NCI-H187 treated with DMSO at 0.1 percent for 48 hours (cell line): Measurements from ENCODE around the gene KCNH1.

Experiments used
- DNase-seq: peaks from one replicate; lab custom pipeline; 2025; lab: John Stamatoyannopoulos, UW

The KCNH1 gene

DNA sequence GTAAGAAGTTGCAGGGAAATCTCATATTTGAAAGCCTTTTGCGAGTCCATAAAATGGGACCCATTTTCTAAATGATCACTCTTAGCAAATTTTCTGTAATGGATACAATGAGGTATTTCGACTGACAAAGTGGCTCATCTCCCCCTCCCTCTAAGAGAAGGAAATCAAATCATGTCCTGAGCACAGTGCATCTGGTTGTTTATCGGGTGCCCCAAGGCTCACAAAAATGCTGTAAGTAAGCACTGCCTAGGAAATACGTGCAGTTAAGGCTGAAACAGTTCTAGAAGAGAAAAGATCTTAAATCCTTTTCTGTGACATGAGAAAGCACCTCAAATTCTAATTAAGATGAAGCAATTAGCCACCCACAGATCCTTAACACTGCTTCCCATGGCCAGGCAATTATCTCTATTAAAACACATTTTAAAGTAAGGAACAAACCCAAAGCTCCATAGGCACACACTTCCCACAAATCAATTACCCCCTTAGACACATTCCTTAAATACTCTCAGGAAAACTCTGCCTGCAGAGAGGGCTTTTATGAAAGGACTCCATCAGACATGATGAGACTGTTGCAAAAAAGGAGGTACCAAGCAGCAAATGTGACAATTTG is 216.3 kb downstream of the KCNH1 start:
- no peak for DNase-seq

DNA sequence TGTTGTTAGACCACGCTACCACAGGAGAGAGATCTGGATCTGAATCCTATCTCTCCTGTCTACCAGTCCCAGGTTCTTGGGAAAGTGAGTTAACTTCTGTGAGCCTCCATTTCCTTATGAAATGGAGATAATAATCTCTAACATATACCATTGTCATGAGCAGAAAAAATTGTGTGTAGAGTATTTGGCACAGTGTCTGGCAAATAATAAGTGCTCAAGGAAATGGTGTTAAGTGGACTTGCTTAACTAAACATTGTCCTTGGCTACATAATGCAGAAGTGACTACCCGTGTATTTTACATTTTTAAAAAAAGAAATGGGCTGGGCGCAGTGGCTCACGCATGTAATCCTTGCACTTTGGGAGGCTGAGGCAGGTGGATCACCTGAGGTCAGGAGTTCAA is 217.4 kb downstream of the KCNH1 start:
- DNase-seq, result no peak

DNA sequence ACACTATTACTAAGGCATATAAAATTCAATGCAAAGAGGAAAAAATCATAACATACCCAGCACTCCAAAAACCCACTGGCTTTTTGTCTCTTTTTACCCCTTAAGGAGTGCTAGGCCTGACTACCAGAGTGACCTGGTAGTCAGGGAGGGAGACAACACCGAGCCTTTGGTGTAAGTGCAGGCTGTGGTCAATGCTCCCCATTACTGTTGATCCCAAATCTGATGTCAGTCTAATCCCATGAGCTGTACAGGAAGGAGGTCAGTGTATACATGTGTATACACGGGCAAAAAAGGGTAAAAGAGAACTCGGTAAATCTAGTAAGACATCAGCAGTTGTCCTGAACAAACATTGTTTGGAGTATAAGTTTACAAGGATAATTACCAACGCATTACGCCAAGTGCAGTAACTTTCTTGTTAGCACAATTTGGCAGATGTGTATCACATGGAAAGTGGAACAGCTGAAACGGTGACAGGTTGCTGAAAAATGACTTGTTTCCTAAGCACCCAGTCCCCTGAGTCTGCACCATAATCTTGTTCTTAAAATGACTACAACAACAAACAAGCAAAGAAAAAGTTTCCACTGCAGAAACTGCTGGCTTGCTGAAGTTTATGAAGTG is 217.9 kb downstream of the KCNH1 start:
- no peak for DNase-seq

DNA sequence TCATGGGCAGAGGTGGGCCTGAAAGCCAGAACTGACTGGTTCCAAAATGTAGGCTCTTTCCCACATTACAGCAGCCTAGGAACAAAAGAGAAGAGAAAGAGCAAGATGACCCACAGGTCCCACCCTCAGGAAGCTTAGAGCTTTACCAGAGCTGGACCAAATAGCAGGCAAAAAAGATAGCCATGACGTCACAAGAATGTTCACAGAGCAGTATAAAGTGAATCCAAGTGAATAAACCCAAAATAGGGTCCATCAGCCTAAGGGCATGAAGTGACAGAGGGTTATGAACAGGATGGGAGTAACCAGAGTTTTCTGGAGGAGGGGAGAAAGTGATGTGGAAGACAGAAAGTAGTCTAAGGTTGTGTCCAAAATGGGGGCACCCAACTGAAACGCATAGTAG is 221.2 kb downstream of the KCNH1 start:
- DNase-seq, result no peak

DNA sequence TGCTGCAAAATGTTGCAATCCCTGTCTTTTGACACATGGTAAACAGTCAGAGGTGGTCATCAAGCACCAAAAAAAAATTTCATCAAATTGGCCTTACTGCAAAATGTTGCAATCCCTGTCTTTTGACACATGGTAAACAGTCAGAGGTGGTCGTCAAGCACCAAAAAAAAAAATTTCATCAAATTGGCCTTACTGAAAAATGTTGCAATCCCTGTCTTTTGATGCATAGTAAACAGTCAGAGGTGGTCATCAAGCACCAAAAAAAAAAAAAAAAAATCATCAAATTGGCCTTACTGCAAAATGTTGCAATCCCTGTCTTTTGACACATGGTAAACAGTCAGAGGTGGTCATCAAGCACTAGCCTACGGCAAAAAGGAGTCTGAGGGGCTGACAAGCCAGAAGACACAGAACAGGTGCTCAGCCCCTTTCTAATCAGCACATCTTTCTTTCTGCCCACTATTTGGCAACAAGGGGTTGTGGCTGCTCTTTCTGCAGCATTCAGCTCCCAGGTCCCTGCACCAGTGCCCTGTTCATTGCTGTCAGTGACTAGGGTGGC is 223.8 kb downstream of the KCNH1 start:
- DNase-seq, result no peak

DNA sequence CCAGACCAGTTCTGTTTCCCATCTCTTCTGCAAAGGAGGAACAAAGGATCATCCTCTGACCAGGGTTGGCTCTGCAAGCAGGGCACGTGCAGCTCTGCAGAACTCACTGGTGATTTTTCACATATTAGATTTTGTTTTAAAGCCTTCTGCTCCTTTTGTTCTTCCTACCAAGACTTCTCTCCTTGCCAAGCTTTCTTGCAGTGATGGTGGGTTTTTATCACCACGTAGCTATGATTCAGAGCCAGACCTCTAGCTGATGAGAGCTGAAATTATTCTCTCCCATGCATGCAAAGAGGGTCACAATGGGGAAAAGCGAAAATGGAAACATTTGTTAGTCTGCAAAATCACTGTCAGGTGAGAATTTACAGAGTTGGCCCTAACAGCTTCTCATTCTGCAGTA is 225.2 kb downstream of the KCNH1 start:
- DNase-seq, result no peak

DNA sequence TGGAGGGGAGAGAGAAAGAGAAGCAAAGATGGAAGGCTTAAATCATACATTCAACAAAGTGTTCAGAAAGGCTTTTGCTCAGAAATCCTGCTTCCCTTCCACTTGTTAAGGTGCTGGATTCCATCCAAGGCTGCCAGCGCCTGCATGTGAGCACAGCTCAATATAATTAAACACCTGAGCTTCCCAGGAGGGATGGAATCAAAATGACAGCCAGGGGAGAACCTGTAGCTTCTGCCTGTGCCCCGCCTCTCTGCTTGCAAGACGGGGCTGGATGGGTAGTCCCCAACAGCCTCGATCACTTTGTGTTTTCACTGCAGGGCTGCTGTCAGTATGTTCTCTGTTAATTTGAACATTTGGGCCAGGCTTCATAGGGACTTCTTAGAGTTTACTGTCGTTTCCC is 225.7 kb downstream of the KCNH1 start:
- no peak for DNase-seq

DNA sequence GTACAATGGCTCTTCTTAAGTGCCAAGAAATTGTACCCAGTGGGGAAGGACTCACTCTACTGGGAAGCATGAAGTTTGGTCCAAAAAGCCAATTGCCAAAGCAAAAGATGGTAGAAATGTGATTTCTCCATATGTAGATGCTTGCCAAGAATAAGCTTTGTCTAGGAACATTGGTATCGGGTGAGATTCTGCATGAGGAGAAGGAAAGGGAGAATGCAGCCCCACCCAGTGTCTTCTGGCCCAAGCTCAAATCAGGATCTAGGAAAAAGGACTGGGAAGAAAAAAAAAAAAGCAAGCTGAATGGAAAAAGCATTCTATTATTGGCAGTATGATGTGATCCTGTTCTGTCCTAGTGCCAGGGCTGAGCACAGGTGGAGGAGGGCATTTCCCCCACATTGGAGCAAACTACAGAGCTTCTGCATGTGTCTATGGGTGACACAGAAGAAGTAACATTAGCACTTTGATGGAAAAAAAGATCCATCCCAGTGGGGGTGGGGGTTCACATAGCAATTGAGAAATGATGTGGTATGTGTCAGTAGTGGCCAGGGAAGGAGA is 226.6 kb downstream of the KCNH1 start:
- DNase-seq, result no peak

DNA sequence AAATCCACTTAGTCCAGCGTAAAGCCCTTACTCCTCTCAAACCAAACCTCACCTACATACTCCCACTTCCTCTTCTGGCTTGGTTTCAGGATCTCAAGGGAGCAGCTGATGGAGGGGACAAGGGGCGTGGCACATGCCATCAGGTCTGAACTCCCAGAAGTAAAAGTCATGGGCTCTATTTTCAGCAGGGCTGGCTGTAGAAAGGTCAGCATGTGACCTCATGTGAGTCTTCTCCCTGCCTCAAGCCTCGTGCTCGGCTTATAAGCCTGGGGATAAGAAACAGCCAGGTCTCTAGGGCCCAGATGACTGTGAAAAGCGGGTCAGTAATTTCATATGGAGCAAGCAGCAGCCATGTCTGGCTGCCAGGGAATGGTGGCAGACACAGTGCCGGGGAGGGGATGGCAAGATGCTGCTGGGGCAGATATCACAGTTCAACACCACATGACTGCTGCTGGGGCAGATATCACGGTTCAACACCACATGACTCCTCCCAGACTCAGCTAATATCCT is 227.9 kb downstream of the KCNH1 start:
- DNase-seq, result no peak

DNA sequence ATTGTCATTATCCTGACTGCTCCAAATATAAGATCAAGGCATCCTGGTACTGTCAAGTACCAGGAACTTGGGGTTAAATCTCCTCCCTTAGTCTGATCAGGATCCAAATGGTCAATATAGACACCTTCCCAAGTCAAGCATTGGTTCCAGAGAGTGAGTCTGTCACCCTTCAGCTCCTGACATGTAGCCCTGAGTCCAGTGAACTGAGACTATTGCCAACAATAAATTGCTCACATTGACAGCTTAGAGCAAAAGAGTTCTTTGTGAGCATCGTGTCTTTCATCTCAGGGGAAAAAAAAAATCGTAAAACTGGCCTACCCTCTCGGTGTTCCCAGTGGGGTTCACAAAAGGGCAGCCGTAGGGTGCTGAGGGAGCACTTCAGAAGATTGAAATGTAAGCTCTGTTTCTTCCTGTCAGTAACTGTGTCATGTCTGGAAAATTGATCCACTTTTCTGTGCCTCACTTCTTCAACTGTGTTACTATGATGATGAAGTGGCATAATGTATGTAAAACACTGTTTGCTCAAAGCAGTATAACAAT is 228.5 kb downstream of the KCNH1 start:
- no peak for DNase-seq

DNA sequence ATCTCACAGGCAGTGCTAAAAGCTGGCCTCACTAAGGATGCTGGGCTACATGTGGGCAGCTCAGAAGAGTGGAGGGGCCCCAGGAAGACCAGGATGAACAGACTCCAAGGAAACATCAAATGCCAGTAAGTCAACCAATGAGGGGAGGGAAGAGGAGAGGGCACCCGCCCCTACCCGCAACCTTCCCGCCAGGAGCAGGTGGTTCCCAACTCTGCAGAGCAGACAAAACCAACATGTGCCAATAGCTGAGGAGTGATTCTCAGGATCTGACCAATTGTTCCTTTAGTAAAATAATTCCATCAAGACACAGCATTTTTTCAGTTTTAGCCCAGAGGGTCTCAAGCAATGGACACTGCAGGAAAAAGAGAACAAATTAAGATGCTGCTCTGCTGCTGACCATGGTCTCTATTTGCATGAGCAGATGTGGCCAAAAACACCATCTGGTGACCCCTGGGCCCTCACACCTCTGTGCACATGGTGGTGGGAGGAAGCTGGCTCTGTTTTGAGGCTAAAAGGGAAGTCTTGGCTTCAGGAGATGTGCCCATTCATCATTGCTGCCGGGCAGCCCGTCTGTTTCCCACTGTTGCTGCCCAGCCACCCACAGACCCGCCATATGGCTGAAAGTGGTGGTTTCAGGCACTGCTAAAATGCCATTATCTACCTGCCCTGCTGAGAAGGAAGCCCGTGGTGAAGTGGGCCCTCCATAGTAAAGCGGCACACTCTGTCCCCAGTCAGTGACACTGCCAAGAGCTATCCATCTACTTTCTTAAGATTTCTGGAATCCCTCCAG is 231.8 kb downstream of the KCNH1 start:
- no peak for DNase-seq

DNA sequence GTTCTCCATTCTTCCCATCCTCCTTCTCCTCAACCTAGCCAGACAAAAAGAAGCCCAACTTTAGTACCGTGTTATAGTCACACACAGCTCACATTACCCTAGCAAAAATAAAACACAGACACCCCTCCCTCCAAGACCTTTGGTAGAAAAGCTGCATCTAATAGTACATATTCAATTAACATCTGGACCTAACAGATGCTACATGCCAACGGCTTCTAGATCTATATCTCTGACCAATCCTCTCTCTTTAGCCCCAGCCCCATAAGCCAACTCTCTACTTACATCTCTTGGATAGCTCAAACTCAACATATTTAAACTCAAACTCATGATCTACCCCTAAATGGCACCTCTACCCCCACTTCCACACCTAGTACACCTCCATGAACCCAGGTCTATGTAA is 233.1 kb downstream of the KCNH1 start:
- DNase-seq, result no peak

DNA sequence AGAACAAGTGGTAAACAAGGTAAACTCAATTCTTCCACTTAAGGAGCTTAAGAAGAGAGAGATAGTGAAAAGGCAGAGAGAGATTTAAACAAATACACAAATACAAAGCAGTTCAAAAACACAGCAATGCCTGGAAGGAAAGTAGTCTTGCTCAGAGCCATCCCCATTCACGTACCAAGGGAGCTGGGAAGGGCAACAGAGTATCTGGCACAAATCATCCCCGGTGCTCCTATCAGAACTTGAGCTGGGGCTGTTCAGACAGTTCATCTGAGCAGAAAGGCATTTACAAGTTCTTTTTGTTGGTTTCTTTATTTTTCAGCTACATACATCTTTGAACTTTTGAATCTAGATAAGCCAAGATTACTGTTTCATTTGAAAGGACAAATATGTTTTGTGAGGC is 233.9 kb downstream of the KCNH1 start:
- DNase-seq, result no peak

DNA sequence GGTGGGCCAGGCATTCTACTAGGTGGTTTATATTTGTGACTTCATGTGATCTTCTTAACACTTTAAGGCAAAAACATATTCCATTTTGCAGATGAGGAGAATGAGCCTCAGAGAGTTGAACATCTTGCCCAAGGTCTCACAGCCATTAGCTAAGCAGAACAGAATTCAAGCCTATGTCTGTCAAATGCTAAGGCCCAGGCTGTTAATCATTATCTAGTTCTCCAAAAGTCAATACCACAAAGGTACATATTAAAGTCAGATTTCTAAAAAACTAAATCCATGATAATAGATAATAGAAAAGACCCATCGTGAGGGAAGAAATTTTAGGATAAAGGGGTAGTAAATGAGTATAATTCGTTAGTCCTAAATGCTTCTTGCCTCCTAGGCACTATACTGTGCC is 234.3 kb downstream of the KCNH1 start:
- DNase-seq, result no peak

DNA sequence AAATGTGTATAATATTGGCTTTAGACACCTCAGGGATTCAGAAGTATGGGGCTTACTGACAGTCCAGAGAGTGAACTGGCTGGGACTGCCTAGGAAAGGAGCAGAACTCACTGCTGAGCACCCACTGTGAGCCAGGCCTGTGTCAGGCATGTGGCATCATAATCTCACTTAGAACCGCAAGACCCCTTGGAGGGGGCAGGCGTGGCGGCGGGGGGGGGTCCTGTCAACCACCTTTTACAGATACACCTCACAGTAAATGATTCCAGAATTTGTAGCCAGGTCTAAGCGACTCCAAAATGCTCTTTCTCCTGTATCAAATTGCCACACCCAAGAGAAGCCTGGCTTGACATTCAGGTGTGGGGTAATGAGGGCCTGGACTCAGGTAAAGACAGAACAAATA is 235.5 kb downstream of the KCNH1 start:
- no peak for DNase-seq

DNA sequence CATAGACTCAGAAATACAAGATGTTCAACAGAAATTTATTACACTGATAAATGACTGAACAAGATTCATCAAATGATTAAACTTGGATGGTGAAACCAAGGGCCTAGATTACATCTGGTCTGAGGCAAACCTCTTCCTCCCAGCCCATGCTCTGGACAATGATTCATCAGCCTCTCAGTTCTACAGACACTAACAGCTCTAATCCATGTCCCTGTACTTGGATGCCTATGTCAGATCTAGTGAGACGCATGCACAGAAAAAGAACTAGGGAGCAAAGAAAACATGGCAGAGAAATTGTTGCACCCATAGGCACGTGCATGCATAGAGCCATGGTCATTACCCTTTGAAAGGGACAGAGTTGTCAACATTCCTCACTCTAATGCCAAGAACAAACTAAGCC is 250.1 kb downstream of the KCNH1 start:
- no peak for DNase-seq

DNA sequence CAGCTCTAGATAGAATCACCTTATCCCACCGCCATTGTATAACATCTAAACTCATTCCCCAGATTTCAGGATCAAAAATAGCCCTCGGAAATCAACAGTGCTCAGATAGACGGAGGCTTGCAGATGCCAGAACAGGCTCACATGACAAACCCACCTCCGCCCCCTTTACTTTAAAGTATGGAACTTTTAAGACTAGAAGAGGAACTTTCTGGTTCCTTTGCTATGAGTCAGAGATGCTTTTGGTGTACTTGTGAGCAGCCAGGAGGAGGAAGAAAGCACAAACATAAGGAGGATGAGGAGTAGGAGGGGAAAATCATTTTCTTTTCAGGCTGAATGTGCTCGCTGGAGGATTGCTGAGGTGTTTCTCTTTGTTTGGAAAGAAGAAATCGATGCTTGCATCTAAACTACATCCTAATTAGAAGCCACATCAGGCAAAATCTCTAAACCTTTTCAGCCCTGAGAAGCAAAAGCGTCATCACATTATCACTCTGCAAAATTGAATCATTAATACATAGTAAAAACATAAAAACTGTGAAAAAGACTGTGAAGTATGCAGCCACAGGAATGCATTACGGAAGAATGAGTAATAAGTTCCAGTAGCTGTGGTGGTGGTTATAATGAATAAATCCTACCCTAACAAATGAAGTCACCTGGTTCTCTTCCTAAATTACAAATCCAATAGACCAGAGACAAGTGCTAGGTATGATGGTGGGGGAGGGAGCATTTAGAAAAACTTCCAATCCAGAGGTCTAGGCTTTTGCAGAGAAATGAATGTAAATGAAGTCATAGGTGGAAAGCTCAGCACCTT is 251.3 kb downstream of the KCNH1 start:
- no peak for DNase-seq

DNA sequence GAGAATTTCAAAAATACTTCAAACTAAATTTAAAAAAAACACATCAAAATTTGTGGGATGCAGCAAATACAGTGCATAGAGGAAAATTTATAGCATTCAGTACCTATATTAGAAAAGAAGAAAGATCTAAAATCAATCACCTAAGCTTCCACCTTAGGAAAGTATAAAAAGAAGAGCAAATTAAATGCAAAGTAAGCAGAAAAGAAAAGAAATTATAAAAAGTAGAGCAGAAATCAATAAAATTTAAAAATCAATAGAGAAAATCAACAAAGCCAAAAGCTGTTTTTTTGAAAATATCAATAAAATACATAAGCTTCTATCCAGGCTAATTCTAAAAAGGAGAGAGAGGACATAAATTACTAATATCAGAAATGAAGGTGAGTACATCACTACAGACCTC is 255.4 kb downstream of the KCNH1 start:
- no peak for DNase-seq

DNA sequence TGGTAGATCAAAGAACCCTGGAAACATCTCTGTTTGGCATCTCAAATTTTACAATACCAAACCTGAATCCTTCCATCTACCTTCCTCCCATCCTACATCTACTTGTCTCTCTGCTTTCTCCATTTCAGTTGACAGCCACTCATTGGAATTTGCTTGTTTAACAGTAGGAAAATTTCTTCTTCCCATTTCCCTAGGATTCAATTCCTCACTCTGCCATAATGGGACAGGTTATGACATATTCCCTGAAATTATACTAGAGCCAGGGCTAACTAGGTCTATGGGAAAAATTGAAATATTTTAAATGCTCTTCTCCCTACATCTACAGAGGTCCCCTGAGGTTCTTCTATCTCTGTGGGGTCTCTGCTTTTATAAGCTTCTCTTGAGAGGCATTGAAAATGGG is 257.7 kb downstream of the KCNH1 start:
- DNase-seq, result no peak

DNA sequence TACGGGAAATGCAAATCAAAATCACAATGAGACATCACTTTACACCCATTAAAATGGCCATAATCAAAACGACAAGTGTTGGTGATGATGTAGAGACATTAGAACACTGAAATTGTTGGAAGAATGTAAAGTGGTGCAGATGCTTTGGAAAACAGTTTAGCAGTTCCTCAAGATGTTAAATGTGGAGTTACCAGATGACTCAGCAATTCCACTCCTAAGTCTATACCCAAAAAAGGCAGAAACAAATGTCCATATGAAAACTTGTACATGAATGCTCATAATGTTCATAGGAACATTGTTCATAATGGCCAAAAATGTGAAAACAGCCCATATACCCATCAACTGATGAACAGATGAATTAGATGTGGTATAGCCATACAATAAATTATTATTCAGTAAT is 267.4 kb downstream of the KCNH1 start:
- no peak for DNase-seq

DNA sequence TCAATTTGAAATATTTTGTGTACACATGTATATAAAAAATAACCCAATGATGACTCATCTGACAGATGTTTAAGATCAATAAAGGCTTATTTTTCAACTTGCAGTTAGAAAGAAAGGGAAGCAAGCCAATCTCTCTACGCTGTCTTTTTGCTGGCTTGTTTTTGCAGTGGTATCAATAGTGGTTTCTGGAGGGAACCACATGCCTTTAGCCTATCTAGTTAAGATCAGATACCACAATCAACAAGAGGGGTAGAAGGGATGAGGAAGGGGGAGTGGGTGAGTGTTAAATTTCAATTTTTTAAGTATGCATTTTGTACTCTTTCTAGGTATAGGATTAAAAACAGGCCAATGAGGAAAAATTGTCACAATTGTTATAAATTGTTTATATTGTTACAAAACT is 276.2 kb downstream of the KCNH1 start:
- DNase-seq, result no peak
